Fibroblast of lung (primary cell): ENCODE measurements around the gene FIZ1. TPM values are rescaled to one million over a fixed set of nuclear protein-coding genes. Genes with fewer than 3 reads are reported as not detected.

Source experiments
- DNase-seq, 2 donors: peaks; one replicate each; pipeline versions ENCODE4 v3.0.0 to v3.0.0-alpha.2; 2010; ENCODE audit warnings: low read depth in 2 of 2
- H2AFZ ChIP-seq: 2 replicates; pipeline ENCODE4 v1.5.1; 2012; ENCODE audit warnings: low read length, control low read depth, inconsistent platforms
- H3K27ac ChIP-seq: 2 replicates; pipeline ENCODE4 v1.5.1; 2011; ENCODE audit warnings: low read length, control low read depth; ENCODE audit not compliant: insufficient read depth
- H3K27me3 ChIP-seq: 2 replicates; pipeline ENCODE4 v1.5.1; 2011; ENCODE audit warnings: mild to moderate bottlenecking, low read length; ENCODE audit not compliant: control insufficient read depth, insufficient read depth
- H3K36me3 ChIP-seq: 2 replicates; pipeline ENCODE4 v1.5.1; 2011; ENCODE audit warnings: low read length; ENCODE audit not compliant: control insufficient read depth, insufficient read depth
- H3K4me1 ChIP-seq: 2 replicates; pipeline ENCODE4 v1.5.1; 2011; ENCODE audit warnings: low read length; ENCODE audit not compliant: control insufficient read depth, insufficient read depth; ENCODE audit errors: extremely low read depth
- H3K4me2 ChIP-seq: 2 replicates; pipeline ENCODE4 v1.5.1; 2011; ENCODE audit warnings: low read length, control low read depth; ENCODE audit not compliant: insufficient read depth; ENCODE audit errors: extremely low read depth
- H3K4me3 ChIP-seq, 4 experiments: fragments of 200-600 bp in 1 of 4; sonication (generic) in 1 of 4; replicated peaks in 1 of 4; 2 replicates each; pipeline ENCODE4 v1.5.1; 2011 to 2016; ENCODE audit warnings: low read length in 4 of 4, low read depth in 3 of 4, mild to moderate bottlenecking in 3 of 4, control low read depth in 2 of 4, inconsistent platforms in 1 of 4, mixed read lengths in 1 of 4; ENCODE audit not compliant: insufficient read depth in 1 of 4; ENCODE audit errors: control extremely low read depth in 1 of 4
- H3K79me2 ChIP-seq: 2 replicates; pipeline ENCODE4 v1.5.1; 2012; ENCODE audit warnings: mild to moderate bottlenecking, low read length, inconsistent platforms; ENCODE audit not compliant: control insufficient read depth, insufficient read depth
- H3K9ac ChIP-seq: 2 replicates; pipeline ENCODE4 v1.5.1; 2011; ENCODE audit warnings: mild to moderate bottlenecking, low read length, control low read depth; ENCODE audit not compliant: insufficient read depth
- H3K9me3 ChIP-seq: 2 replicates; pipeline ENCODE4 v1.5.1; 2012; ENCODE audit warnings: low read depth, low read length; ENCODE audit not compliant: control insufficient read depth, insufficient read depth
- H4K20me1 ChIP-seq: 2 replicates; pipeline ENCODE4 v1.5.1; 2011; ENCODE audit warnings: low read length; ENCODE audit not compliant: control insufficient read depth, insufficient read depth; ENCODE audit errors: extremely low read depth
- CTCF ChIP-seq, 2 donors: IDR thresholded peaks in 1 of 2; conservative IDR thresholded peaks in 1 of 2; 1 replicate in 1 of 2; 2 replicates in 1 of 2; pipeline ENCODE4 v1.5.1; 2011 to 2012; ENCODE audit warnings: low read length in 2 of 2, control low read depth in 1 of 2, inconsistent platforms in 1 of 2, low read depth in 1 of 2, mild to moderate bottlenecking in 1 of 2
- EZH2 ChIP-seq: IDR thresholded peaks from 2 replicates; pipeline ENCODE4 v1.5.1; 2012; ENCODE audit warnings: low read length, control low read depth, mild to moderate bottlenecking; ENCODE audit errors: missing control alignments
- polyA plus RNA-seq, 2 donors: library from polyadenylated mRNA; depleted of rRNA in 1 of 2; stranded (reverse) in 1 of 2; unstranded in 1 of 2; fragments of >200 nt; gene quantifications; 2 replicates each; pipeline ENCODE4 v1.2.1, GENCODE V29; 2011 to 2012; ENCODE audit warnings: missing spikeins in 1 of 2
- total RNA-seq: library from RNA; depleted of rRNA; stranded (reverse); fragments of >200 nt; gene quantifications from 2 replicates; pipeline ENCODE4 v1.2.1, GENCODE V29; 2014

The FIZ1 gene
- total and polyA plus RNA-seq, 2 donors (not counting 1 experiment from before 2014, with no cell fraction given), result 1.8 to 2.3 TPM

- Histone ChIP-seq H3K9me3 (no peaks in the 10 kb centered on the region), H3K4me1 (peaks cover 6% of the 10 kb centered on the region), H2AFZ (peak within 1 kb of the TSS; percentile 98), H3K79me2 (peaks cover 5% of the 10 kb centered on the region), H3K4me2 (peak within 1 kb of the TSS; percentile 81), H3K9ac (peak within 1 kb of the TSS; percentile 86), H3K27ac (peak within 1 kb of the TSS; percentile 95), H3K27me3 (no peaks in the 10 kb centered on the region), H3K36me3 (peaks cover 9% of the 10 kb centered on the region), H3K4me3 (peak within 1 kb of the TSS; percentile 70 to 82 (median 76)), H4K20me1 (no peaks in the 10 kb centered on the region)
- DNase-seq, result peak; percentile 84 to 89
- TF ChIP-seq EZH2 (no peak), CTCF (conservative IDR thresholded peaks at IDR 0.05 in 1 of 2, IDR thresholded peaks at IDR 0.05 in 1 of 2; ENCODE audit: low read depth in 1 of 2, low read length in 2 of 2) (no peak)
Observed at GRCh38 chr19:55599842-55600661, 735 bp upstream of the FIZ1 start, which contains the start of gene ZNF524. Gene ZNF524, plus strand, starts transcription at chr19:55600288. Its CDS starts 1,825 bp downstream, at chr19:55602113.

GRCh38 chr19:55598719-55599467 lies 424 bp downstream of the FIZ1 start:
- Histone ChIP-seq H3K4me2 (peak overlapping the region; percentile 59), H2AFZ (peak overlapping the region; percentile 23), H3K79me2 (peaks cover 5% of the 10 kb centered on the region), H3K27me3 (no peaks in the 10 kb centered on the region), H3K36me3 (peaks cover 10% of the 10 kb centered on the region), H3K27ac (peak overlapping the region; percentile 95), H3K4me1 (peaks cover 3% of the 10 kb centered on the region), H3K9me3 (no peaks in the 10 kb centered on the region), H4K20me1 (no peaks in the 10 kb centered on the region), H3K4me3 (peak overlapping the region; percentile 70 to 82 (median 76)), H3K9ac (peak overlapping the region; percentile 86)
- DNase-seq, result peak; percentile 87 to 98
- TF ChIP-seq EZH2, result no peak
- TF ChIP-seq CTCF (conservative IDR thresholded peaks at IDR 0.05 in 1 of 2, IDR thresholded peaks at IDR 0.05 in 1 of 2; ENCODE audit: low read depth in 1 of 2, low read length in 2 of 2), result no peak

- Histone ChIP-seq H3K27ac (no peak overlapping the region), H3K9ac (no peak overlapping the region), H3K27me3 (no peaks in the 10 kb centered on the region), H3K4me3 (no peak overlapping the region), H3K4me1 (peaks cover 3% of the 10 kb centered on the region), H2AFZ (no peak overlapping the region), H4K20me1 (no peaks in the 10 kb centered on the region), H3K4me2 (no peak overlapping the region), H3K9me3 (no peaks in the 10 kb centered on the region), H3K36me3 (peaks cover 13% of the 10 kb centered on the region), H3K79me2 (peaks cover 5% of the 10 kb centered on the region)
- TF ChIP-seq EZH2 (no peak), CTCF (conservative IDR thresholded peaks at IDR 0.05 in 1 of 2, IDR thresholded peaks at IDR 0.05 in 1 of 2; ENCODE audit: low read depth in 1 of 2, low read length in 2 of 2) (no peak)
- DNase-seq, result no peak
Observed at GRCh38 chr19:55598034-55598433, 1.3 kb downstream of the FIZ1 start.
